Activated T-helper 1 cell treated with Interleukin-2 at 50 U/mL for 16 hours (primary cell): ENCODE data around the gene DDX41.
"Not testable (repeated sequence)": the region's sequence is repeated elsewhere in the genome, so short reads cannot be mapped to it uniquely, and the experiment has no call there.

Experiments
- DNase-seq: peaks from one replicate; pipeline ENCODE4 v3.0.0-alpha.2; 2020; ENCODE audit warnings: low read depth

DDX41 gene

GRCh38 chr5:177537389-177538361, 20.9 kb upstream of the DDX41 start:
- no peak for DNase-seq

GRCh38 chr5:177536386-177536785, 19.6 kb upstream of the DDX41 start:
- no peak for DNase-seq

- no peak for DNase-seq
Measured at GRCh38 chr5:177535125-177535524, 18.4 kb upstream of the DDX41 start.

- not testable (repeated sequence) for DNase-seq
Measured at GRCh38 chr5:177534433-177534832, 17.7 kb upstream of the DDX41 start.

- DNase-seq, result no peak
Measured at GRCh38 chr5:177531209-177531940, 14.6 kb upstream of the DDX41 start.

- no peak for DNase-seq
Measured at GRCh38 chr5:177530638-177531037, 13.9 kb upstream of the DDX41 start.

- DNase-seq, result no peak
Measured at GRCh38 chr5:177529247-177530203, 12.8 kb upstream of the DDX41 start.

GRCh38 chr5:177528631-177529030, 11.9 kb upstream of the DDX41 start:
- no peak for DNase-seq

GRCh38 chr5:177527595-177527994, 10.8 kb upstream of the DDX41 start:
- DNase-seq, result no peak

- no peak for DNase-seq
Measured at GRCh38 chr5:177526791-177527190, 10.0 kb upstream of the DDX41 start.

- DNase-seq, result no peak
Measured at GRCh38 chr5:177526191-177526590, 9.4 kb upstream of the DDX41 start.

- no peak for DNase-seq
Measured at GRCh38 chr5:177524941-177525655, 8.3 kb upstream of the DDX41 start.

GRCh38 chr5:177524539-177524900, 7.8 kb upstream of the DDX41 start:
- DNase-seq, result no peak

- no peak for DNase-seq
Measured at GRCh38 chr5:177523711-177524538, 7.2 kb upstream of the DDX41 start.

GRCh38 chr5:177520916-177521513, 4.3 kb upstream of the DDX41 start:
- no peak for DNase-seq

- DNase-seq, result no peak
Measured at GRCh38 chr5:177520271-177520670, 3.5 kb upstream of the DDX41 start.

- DNase-seq, result no peak
Measured at GRCh38 chr5:177519463-177520235, 2.9 kb upstream of the DDX41 start.

- DNase-seq, result no peak
Measured at GRCh38 chr5:177515580-177515979, 1.2 kb downstream of the DDX41 start.

GRCh38 chr5:177514541-177514940, 2.2 kb downstream of the DDX41 start:
- no peak for DNase-seq
